ENCODE results near the gene BSG. TPM values are rescaled to one million over a fixed set of nuclear protein-coding genes. Genes with fewer than 3 reads are reported as not detected.

BSG gene
- total and polyA plus RNA-seq, 4 donors, result 80.4 to 367 (median 149) TPM

DNA sequence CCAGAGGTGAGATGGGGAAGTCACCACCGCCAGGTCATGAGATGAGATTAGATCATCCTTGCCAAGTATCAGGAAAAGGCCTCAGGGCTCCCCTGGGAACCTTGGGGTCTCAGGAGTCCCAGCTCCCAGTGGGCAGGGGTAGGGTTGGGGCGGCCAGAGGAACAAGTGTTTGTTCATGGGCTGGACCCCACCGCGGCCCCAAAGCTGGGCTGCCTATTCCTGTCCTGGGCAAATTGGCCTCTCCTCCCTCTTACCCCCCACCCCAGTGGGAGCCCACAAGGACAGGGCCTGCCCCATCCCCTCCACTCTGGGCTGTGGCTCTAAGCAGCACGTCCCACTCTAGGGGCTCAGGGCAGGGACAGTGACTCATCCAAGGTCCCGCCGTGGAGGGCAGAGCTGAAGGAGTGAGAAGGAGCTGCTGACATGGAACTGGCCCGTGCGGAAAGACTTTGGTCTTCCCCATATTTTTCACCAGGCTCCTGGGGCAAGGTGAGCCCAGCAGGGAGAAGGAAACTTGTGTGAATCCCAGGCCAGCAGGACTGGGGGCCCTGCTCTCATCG, 13.2 kb downstream of the BSG start:
- DNase-seq (ENCODE audit: low spot score), result no peak
- Histone ChIP-seq H3K9me3 (ENCODE audit: control insufficient read depth in 4 of 4, low read length in 3 of 4) (no peaks in the 10 kb centered on the region), H3K36me3 (ENCODE audit: control insufficient read depth in 4 of 4, insufficient read depth in 3 of 4, low read depth in 1 of 4, low read length in 3 of 4) (peaks cover 4 to 15% (median 7%) of the 10 kb centered on the region in 4 donors), H3K27me3 (ENCODE audit: control insufficient read depth in 4 of 4, insufficient read depth in 4 of 4, low read length in 3 of 4) (peaks cover 0 to 4% (median 2%) of the 10 kb centered on the region in 4 donors), H3K27ac (ENCODE audit: low read depth in 1 of 2, low read length in 2 of 2) (no peak overlapping the region), H3K9ac (ENCODE audit: low read depth in 1 of 2, low read length in 2 of 2) (no peak overlapping the region), H3K4me3 (ENCODE audit: low read depth in 1 of 3, low read length in 3 of 3) (no peak overlapping the region), H3K4me1 (ENCODE audit: control insufficient read depth in 4 of 4, insufficient read depth in 4 of 4, low read length in 3 of 4) (peaks cover 0 to 7% (median 2%) of the 10 kb centered on the region in 4 donors)
- WGBS, result 77% methylated on average over 10 of the region's 10 CpGs
- TF ChIP-seq RXRA (IDR thresholded peaks at IDR 0.05) (no peak), FOXA1 (IDR thresholded peaks at IDR 0.05) (no peak), SP1 (IDR thresholded peaks at IDR 0.05) (no peak), GABPA (IDR thresholded peaks at IDR 0.05 in 1 of 2, conservative IDR thresholded peaks at IDR 0.05 in 1 of 2) (no peak), HNF4G (IDR thresholded peaks at IDR 0.05) (no peak), RAD21 (IDR thresholded peaks at IDR 0.05) (no peak), TAF1 (conservative IDR thresholded peaks at IDR 0.05) (no peak), JUND (IDR thresholded peaks at IDR 0.05) (no peak), NR2F2 (IDR thresholded peaks at IDR 0.05) (no peak), EGR1 (IDR thresholded peaks at IDR 0.05; ENCODE audit: low read depth in 2 of 2) (no peak)
- TF ChIP-seq, protein P1, sequence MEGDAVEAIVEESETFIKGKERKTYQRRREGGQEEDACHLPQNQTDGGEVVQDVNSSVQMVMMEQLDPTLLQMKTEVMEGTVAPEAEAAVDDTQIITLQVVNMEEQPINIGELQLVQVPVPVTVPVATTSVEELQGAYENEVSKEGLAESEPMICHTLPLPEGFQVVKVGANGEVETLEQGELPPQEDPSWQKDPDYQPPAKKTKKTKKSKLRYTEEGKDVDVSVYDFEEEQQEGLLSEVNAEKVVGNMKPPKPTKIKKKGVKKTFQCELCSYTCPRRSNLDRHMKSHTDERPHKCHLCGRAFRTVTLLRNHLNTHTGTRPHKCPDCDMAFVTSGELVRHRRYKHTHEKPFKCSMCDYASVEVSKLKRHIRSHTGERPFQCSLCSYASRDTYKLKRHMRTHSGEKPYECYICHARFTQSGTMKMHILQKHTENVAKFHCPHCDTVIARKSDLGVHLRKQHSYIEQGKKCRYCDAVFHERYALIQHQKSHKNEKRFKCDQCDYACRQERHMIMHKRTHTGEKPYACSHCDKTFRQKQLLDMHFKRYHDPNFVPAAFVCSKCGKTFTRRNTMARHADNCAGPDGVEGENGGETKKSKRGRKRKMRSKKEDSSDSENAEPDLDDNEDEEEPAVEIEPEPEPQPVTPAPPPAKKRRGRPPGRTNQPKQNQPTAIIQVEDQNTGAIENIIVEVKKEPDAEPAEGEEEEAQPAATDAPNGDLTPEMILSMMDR (IDR thresholded peaks at IDR 0.05; ENCODE audit: low read depth, low read length, missing input control), result no peak
- TF ChIP-seq, protein P2, sequence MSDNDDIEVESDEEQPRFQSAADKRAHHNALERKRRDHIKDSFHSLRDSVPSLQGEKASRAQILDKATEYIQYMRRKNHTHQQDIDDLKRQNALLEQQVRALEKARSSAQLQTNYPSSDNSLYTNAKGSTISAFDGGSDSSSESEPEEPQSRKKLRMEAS (IDR thresholded peaks at IDR 0.05), result no peak
- TF ChIP-seq, protein P3, sequence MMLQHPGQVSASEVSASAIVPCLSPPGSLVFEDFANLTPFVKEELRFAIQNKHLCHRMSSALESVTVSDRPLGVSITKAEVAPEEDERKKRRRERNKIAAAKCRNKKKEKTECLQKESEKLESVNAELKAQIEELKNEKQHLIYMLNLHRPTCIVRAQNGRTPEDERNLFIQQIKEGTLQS (IDR thresholded peaks at IDR 0.05), result no peak
- TF ChIP-seq, protein P4, sequence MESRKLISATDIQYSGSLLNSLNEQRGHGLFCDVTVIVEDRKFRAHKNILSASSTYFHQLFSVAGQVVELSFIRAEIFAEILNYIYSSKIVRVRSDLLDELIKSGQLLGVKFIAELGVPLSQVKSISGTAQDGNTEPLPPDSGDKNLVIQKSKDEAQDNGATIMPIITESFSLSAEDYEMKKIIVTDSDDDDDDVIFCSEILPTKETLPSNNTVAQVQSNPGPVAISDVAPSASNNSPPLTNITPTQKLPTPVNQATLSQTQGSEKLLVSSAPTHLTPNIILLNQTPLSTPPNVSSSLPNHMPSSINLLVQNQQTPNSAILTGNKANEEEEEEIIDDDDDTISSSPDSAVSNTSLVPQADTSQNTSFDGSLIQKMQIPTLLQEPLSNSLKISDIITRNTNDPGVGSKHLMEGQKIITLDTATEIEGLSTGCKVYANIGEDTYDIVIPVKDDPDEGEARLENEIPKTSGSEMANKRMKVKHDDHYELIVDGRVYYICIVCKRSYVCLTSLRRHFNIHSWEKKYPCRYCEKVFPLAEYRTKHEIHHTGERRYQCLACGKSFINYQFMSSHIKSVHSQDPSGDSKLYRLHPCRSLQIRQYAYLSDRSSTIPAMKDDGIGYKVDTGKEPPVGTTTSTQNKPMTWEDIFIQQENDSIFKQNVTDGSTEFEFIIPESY (IDR thresholded peaks at IDR 0.05), result no peak

DNA sequence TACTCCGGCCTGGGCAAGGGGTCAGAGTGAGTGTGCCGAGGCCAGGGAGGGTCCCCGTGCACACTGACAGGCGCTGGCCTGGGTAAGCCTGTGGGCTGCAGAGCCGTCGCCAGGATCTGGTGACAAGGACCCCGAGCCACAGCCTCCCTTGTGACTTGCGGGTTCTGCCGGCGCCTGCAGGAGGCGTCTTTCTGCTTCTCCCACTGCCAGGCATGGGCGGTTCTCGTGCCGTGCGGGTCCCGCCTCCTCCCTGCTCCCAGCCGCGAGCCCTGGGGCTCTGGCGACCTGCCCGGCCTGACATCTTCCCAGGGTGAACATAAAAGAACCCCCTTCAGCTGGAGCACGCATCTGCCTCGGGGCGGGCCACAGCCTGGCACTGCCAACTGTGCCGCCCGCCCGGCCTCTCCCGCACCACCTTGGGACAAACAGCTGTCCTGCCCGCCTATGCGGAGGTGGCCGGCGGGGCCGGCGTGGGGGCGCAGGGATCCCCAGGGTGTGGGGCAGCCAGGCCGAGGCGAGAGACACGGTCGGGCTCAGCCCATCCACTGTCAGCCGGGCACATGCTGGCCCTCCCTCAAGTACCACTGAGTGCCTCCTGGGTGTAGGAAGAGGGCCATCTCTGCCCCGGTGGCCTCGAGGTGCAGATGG, 15.8 kb downstream of the BSG start:
- Histone ChIP-seq H3K9ac (ENCODE audit: low read depth in 1 of 2, low read length in 2 of 2) (no peak overlapping the region), H3K4me1 (ENCODE audit: control insufficient read depth in 4 of 4, insufficient read depth in 4 of 4, low read length in 3 of 4) (peaks cover 0 to 7% (median 2%) of the 10 kb centered on the region in 4 donors), H3K27me3 (ENCODE audit: control insufficient read depth in 4 of 4, insufficient read depth in 4 of 4, low read length in 3 of 4) (peaks cover 0 to 11% (median 2%) of the 10 kb centered on the region in 4 donors), H3K36me3 (ENCODE audit: control insufficient read depth in 4 of 4, insufficient read depth in 3 of 4, low read depth in 1 of 4, low read length in 3 of 4) (no peaks in the 10 kb centered on the region), H3K4me3 (ENCODE audit: low read depth in 1 of 3, low read length in 3 of 3) (no peak overlapping the region), H3K27ac (ENCODE audit: low read depth in 1 of 2, low read length in 2 of 2) (no peak overlapping the region), H3K9me3 (ENCODE audit: control insufficient read depth in 4 of 4, low read length in 3 of 4) (no peaks in the 10 kb centered on the region)
- TF ChIP-seq, protein P5, sequence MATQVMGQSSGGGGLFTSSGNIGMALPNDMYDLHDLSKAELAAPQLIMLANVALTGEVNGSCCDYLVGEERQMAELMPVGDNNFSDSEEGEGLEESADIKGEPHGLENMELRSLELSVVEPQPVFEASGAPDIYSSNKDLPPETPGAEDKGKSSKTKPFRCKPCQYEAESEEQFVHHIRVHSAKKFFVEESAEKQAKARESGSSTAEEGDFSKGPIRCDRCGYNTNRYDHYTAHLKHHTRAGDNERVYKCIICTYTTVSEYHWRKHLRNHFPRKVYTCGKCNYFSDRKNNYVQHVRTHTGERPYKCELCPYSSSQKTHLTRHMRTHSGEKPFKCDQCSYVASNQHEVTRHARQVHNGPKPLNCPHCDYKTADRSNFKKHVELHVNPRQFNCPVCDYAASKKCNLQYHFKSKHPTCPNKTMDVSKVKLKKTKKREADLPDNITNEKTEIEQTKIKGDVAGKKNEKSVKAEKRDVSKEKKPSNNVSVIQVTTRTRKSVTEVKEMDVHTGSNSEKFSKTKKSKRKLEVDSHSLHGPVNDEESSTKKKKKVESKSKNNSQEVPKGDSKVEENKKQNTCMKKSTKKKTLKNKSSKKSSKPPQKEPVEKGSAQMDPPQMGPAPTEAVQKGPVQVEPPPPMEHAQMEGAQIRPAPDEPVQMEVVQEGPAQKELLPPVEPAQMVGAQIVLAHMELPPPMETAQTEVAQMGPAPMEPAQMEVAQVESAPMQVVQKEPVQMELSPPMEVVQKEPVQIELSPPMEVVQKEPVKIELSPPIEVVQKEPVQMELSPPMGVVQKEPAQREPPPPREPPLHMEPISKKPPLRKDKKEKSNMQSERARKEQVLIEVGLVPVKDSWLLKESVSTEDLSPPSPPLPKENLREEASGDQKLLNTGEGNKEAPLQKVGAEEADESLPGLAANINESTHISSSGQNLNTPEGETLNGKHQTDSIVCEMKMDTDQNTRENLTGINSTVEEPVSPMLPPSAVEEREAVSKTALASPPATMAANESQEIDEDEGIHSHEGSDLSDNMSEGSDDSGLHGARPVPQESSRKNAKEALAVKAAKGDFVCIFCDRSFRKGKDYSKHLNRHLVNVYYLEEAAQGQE (IDR thresholded peaks at IDR 0.05), result peak; percentile 16
- TF ChIP-seq, protein P1 (IDR thresholded peaks at IDR 0.05; ENCODE audit: low read depth, low read length, missing input control), result peak; percentile 21
- no peak for TF ChIP-seq SP1 (IDR thresholded peaks at IDR 0.05)
- TF ChIP-seq RAD21 (IDR thresholded peaks at IDR 0.05), result peak in 1 of 2 donors; percentile 54
- DNase-seq (ENCODE audit: low spot score), result peak; percentile 62
- WGBS, result 11% methylated on average over 41 of the region's 41 CpGs
